Liver (tissue), 3 donors: ENCODE data around the gene LUC7L.

Experiments used
- EGR1 ChIP-seq, 2 donors: IDR thresholded peaks; 2 replicates each; pipeline ENCODE4 v1.6.1; 2016 to 2018; ENCODE audit warnings: antibody characterized with exemption in 2 of 2, low read depth in 2 of 2
- FOXA1 ChIP-seq: IDR thresholded peaks from 2 replicates; pipeline ENCODE4 v1.6.1; 2016; ENCODE audit warnings: antibody characterized with exemption
- GABPA ChIP-seq, 2 donors: IDR thresholded peaks in 1 of 2; conservative IDR thresholded peaks in 1 of 2; 2 replicates each; pipeline ENCODE4 v1.6.1; 2016; ENCODE audit warnings: antibody characterized with exemption in 2 of 2, mild to moderate bottlenecking in 1 of 2, moderate library complexity in 1 of 2
- JUND ChIP-seq, 2 donors: IDR thresholded peaks; 2 replicates each; pipeline ENCODE4 v1.6.1; 2016; ENCODE audit warnings: antibody characterized with exemption in 2 of 2
- NR2F2 ChIP-seq: IDR thresholded peaks from 2 replicates; pipeline ENCODE4 v1.6.1; 2016; ENCODE audit warnings: antibody characterized with exemption
- RXRA ChIP-seq, 2 donors: IDR thresholded peaks; 2 replicates each; pipeline ENCODE4 v1.6.1; 2017 to 2018; ENCODE audit warnings: antibody characterized with exemption in 2 of 2, mild to moderate bottlenecking in 1 of 2
- SP1 ChIP-seq: IDR thresholded peaks from 2 replicates; pipeline ENCODE4 v1.6.1; 2018; ENCODE audit warnings: antibody characterized with exemption, mild to moderate bottlenecking
- TAF1 ChIP-seq: conservative IDR thresholded peaks from 2 replicates; pipeline ENCODE4 v1.6.1; 2016; ENCODE audit warnings: antibody characterized with exemption, mild to moderate bottlenecking
- YY1 ChIP-seq: IDR thresholded peaks from 2 replicates; pipeline ENCODE4 v1.6.1; 2016; ENCODE audit warnings: antibody characterized with exemption, mild to moderate bottlenecking
- TF ChIP-seq, protein P1 (sequence below): fragments of 150-350 bp; IDR thresholded peaks from 2 replicates; pipeline ENCODE4 v1.5.1; 2017; ENCODE audit warnings: improper control_type of control experiment, low read depth, low read length; ENCODE audit not compliant: missing input control
- TF ChIP-seq, protein P2 (sequence below): IDR thresholded peaks from 2 replicates; pipeline ENCODE4 v1.6.1; 2016; ENCODE audit warnings: antibody characterized with exemption
- TF ChIP-seq, protein P3 (sequence below): IDR thresholded peaks from 2 replicates; pipeline ENCODE4 v1.6.1; 2016; ENCODE audit warnings: antibody characterized with exemption, mild to moderate bottlenecking
- TF ChIP-seq, protein P4 (sequence below): IDR thresholded peaks from 2 replicates; pipeline ENCODE4 v1.6.1; 2016; ENCODE audit warnings: antibody characterized with exemption
- donor health status: healthy.
- donor health status: healthy.

DNA sequence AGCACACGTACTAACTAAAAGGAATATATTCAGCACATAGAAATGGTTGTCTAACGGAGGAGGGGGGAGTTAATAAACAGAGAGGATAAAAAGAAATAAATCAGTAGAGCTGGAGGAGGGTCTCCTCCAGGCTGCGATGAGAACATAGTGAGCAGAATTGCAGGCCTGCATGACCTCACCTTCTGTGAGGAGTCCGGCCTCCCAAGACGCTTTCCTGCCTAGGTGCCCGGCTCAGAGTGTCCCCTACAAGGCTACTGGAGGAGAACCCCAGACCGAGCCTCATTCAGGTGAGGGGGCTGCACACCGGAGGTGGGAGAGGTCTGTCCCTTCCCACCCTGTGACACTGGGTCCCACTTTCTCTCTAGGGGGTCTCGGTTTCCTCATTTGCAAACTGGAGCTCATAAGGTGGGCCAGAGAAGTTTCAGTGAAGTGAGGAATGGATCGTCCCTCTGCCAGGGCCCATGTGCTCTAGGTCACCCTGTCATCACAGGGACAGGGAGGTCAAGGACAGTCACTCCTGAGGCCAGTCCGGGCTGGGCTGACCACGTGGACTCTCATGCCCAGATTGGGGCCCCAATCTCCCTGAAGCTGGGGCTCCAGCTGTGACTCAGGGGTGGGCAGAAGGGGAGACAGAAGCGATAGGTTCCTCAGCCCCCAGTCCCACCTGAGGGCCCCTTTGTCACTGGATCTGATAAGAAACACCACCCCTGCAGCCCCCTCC, 66.8 kb downstream of the LUC7L start:
- TF ChIP-seq, protein P1, sequence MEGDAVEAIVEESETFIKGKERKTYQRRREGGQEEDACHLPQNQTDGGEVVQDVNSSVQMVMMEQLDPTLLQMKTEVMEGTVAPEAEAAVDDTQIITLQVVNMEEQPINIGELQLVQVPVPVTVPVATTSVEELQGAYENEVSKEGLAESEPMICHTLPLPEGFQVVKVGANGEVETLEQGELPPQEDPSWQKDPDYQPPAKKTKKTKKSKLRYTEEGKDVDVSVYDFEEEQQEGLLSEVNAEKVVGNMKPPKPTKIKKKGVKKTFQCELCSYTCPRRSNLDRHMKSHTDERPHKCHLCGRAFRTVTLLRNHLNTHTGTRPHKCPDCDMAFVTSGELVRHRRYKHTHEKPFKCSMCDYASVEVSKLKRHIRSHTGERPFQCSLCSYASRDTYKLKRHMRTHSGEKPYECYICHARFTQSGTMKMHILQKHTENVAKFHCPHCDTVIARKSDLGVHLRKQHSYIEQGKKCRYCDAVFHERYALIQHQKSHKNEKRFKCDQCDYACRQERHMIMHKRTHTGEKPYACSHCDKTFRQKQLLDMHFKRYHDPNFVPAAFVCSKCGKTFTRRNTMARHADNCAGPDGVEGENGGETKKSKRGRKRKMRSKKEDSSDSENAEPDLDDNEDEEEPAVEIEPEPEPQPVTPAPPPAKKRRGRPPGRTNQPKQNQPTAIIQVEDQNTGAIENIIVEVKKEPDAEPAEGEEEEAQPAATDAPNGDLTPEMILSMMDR: no peak
- TF ChIP-seq NR2F2: no peak
- TF ChIP-seq, protein P2, sequence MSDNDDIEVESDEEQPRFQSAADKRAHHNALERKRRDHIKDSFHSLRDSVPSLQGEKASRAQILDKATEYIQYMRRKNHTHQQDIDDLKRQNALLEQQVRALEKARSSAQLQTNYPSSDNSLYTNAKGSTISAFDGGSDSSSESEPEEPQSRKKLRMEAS: no peak
- no peak for TF ChIP-seq SP1
- TF ChIP-seq, protein P3, sequence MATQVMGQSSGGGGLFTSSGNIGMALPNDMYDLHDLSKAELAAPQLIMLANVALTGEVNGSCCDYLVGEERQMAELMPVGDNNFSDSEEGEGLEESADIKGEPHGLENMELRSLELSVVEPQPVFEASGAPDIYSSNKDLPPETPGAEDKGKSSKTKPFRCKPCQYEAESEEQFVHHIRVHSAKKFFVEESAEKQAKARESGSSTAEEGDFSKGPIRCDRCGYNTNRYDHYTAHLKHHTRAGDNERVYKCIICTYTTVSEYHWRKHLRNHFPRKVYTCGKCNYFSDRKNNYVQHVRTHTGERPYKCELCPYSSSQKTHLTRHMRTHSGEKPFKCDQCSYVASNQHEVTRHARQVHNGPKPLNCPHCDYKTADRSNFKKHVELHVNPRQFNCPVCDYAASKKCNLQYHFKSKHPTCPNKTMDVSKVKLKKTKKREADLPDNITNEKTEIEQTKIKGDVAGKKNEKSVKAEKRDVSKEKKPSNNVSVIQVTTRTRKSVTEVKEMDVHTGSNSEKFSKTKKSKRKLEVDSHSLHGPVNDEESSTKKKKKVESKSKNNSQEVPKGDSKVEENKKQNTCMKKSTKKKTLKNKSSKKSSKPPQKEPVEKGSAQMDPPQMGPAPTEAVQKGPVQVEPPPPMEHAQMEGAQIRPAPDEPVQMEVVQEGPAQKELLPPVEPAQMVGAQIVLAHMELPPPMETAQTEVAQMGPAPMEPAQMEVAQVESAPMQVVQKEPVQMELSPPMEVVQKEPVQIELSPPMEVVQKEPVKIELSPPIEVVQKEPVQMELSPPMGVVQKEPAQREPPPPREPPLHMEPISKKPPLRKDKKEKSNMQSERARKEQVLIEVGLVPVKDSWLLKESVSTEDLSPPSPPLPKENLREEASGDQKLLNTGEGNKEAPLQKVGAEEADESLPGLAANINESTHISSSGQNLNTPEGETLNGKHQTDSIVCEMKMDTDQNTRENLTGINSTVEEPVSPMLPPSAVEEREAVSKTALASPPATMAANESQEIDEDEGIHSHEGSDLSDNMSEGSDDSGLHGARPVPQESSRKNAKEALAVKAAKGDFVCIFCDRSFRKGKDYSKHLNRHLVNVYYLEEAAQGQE: no peak
- no peak for TF ChIP-seq EGR1 (IDR thresholded peaks at IDR 0.05; ENCODE audit: low read depth in 2 of 2)
- TF ChIP-seq FOXA1: no peak
- no peak for TF ChIP-seq RXRA (IDR thresholded peaks at IDR 0.05)
- TF ChIP-seq TAF1: no peak
- no peak for TF ChIP-seq JUND (IDR thresholded peaks at IDR 0.05)
- TF ChIP-seq YY1: no peak
- TF ChIP-seq, protein P4, sequence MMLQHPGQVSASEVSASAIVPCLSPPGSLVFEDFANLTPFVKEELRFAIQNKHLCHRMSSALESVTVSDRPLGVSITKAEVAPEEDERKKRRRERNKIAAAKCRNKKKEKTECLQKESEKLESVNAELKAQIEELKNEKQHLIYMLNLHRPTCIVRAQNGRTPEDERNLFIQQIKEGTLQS: no peak
- TF ChIP-seq GABPA (IDR thresholded peaks at IDR 0.05 in 1 of 2, conservative IDR thresholded peaks at IDR 0.05 in 1 of 2): no peak
